ENCODE data around the gene SURF4. TPM values are rescaled to one million over a fixed set of nuclear protein-coding genes. Genes with fewer than 3 reads are reported as not detected.
A peak's percentile ranks its signal among the peaks of the same experiment; 100 is the strongest.

SURF4 gene
- total and polyA plus RNA-seq, 2 experiments from 2014 or later, result 354 to 360 TPM

DNA sequence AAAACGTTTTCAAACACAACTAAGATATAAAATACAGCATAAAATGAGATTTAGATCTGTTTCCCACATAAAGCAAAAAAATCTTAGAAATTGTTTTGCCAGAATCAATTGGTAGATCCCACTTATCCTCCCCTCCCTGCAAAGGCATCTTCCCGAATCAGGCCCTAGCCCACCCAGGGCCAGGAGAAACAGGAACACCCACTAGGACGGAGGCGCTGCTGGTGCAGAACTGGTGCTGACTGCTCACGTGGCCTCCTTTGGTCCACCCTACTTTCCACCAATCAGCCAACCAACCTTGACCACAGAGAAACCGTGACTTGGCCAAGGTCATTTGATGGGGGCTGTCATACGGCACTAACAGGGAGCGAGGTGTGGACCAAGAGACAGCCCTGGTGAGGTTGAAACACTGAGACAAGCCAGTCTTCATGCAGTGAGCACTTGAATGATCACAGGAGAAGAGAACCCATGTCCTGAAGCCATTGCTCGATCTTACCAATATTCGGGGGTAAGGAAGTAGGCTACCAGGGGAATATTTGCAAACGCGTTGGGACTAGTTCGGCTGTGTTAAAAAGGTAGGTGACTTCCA, 14.3 kb downstream of the SURF4 start:
- DNase-seq (ENCODE audit: low spot score), result no peak
- peaks cover 14% of the 10 kb centered on the region for H3K4me1 ChIP-seq (ENCODE audit: insufficient read depth)
- no peaks in the 10 kb centered on the region for H3K27me3 ChIP-seq
- H3K4me2 ChIP-seq, result no peak overlapping the region
- no peak overlapping the region for H3K27ac ChIP-seq
- peaks cover 69% of the 10 kb centered on the region for H3K79me2 ChIP-seq
- WGBS (ENCODE audit: low lambda C conversion rate, missing lambda C conversion rate), result 91% methylated on average over 13 of the region's 13 CpGs
- TF ChIP-seq EZH2phosphoT487 (IDR thresholded peaks at IDR 0.05; ENCODE audit: low read depth, severe bottlenecking, unreplicated experiment) (no peak), EZH2 (IDR thresholded peaks at IDR 0.05; ENCODE audit: borderline replicate concordance) (no peak)
- TF ChIP-seq, protein P1, sequence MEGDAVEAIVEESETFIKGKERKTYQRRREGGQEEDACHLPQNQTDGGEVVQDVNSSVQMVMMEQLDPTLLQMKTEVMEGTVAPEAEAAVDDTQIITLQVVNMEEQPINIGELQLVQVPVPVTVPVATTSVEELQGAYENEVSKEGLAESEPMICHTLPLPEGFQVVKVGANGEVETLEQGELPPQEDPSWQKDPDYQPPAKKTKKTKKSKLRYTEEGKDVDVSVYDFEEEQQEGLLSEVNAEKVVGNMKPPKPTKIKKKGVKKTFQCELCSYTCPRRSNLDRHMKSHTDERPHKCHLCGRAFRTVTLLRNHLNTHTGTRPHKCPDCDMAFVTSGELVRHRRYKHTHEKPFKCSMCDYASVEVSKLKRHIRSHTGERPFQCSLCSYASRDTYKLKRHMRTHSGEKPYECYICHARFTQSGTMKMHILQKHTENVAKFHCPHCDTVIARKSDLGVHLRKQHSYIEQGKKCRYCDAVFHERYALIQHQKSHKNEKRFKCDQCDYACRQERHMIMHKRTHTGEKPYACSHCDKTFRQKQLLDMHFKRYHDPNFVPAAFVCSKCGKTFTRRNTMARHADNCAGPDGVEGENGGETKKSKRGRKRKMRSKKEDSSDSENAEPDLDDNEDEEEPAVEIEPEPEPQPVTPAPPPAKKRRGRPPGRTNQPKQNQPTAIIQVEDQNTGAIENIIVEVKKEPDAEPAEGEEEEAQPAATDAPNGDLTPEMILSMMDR (IDR thresholded peaks at IDR 0.05; ENCODE audit: poor library complexity), result no peak
- no peaks in the 10 kb centered on the region for H3K36me3 ChIP-seq (replicated peaks; ENCODE audit: insufficient read depth, low read depth)
- no peak overlapping the region for H2AFZ ChIP-seq
- H3K9me2 ChIP-seq (replicated peaks; ENCODE audit: insufficient read depth), result no peaks in the 10 kb centered on the region
- H4K20me1 ChIP-seq (ENCODE audit: insufficient read depth, poor library complexity, severe bottlenecking), result peaks cover 53% of the 10 kb centered on the region
- H3K9me3 ChIP-seq (ENCODE audit: low read depth), result no peaks in the 10 kb centered on the region
- H3K4me3 ChIP-seq, result no peak overlapping the region

DNA sequence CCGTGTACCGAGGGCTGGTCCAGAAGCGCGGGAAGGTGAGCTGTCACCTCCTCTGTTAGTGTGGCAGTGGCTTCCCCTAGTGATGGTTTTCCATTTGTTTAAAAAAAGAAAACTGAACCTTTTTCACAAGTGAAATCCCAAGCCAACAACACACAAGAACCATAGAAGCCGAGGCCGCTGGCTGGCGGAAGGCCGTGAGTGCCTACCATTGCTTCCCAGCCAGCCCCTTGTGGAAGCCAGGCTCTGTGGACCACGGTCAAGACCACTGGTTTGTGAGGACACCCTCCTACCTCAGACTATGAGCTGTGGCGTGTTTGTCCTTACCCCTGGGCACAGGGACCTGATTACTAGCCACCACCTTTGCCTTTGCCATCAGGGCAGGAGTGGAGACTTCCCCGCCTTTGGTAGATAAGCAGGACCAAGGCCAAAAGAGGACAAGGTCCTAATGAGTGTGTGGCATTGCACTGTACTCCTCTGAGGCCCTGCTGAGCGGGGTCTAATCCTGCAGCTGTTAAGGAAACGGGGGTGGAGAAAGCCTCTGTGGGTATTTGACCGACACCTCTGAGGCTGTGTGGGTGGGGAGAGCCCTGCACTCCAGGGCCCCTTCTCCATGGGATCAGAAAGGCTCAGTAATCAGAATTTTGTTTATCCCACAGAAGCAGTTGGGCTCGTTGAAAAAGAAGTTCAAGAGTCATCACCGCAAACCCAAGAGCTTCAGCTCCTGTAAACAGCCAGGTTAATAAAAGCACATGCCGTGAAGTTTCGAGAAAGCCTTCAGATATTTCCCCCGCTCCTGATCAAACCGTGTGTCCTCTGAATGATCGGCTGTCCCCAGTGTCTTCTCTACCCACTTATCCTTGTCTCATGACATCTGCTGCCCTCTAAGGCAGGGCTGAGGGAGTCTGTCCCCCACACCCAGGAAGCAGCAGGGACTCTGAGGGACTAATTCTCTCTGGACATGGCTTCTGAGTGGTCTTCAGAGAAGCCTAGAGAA, 15.2 kb downstream of the SURF4 start:
- H3K36me3 ChIP-seq (replicated peaks; ENCODE audit: insufficient read depth, low read depth), result no peaks in the 10 kb centered on the region
- TF ChIP-seq EZH2 (IDR thresholded peaks at IDR 0.05; ENCODE audit: borderline replicate concordance) (no peak), EZH2phosphoT487 (IDR thresholded peaks at IDR 0.05; ENCODE audit: low read depth, severe bottlenecking, unreplicated experiment) (no peak)
- TF ChIP-seq, protein P1 (IDR thresholded peaks at IDR 0.05; ENCODE audit: poor library complexity), result no peak
- 89% methylated on average over 21 of the region's 21 CpGs for WGBS (ENCODE audit: low lambda C conversion rate, missing lambda C conversion rate)
- no peak for DNase-seq (ENCODE audit: low spot score)
- H3K27ac ChIP-seq, result peak overlapping the region; percentile 31
- H3K79me2 ChIP-seq, result peaks cover 64% of the 10 kb centered on the region
- no peaks in the 10 kb centered on the region for H3K9me3 ChIP-seq (ENCODE audit: low read depth)
- H4K20me1 ChIP-seq (ENCODE audit: insufficient read depth, poor library complexity, severe bottlenecking), result peaks cover 44% of the 10 kb centered on the region
- H3K4me1 ChIP-seq (ENCODE audit: insufficient read depth), result peaks cover 14% of the 10 kb centered on the region
- H2AFZ ChIP-seq, result no peak overlapping the region
- H3K4me2 ChIP-seq, result no peak overlapping the region
- no peaks in the 10 kb centered on the region for H3K27me3 ChIP-seq
- H3K4me3 ChIP-seq, result no peak overlapping the region
- no peaks in the 10 kb centered on the region for H3K9me2 ChIP-seq (replicated peaks; ENCODE audit: insufficient read depth)

DNA sequence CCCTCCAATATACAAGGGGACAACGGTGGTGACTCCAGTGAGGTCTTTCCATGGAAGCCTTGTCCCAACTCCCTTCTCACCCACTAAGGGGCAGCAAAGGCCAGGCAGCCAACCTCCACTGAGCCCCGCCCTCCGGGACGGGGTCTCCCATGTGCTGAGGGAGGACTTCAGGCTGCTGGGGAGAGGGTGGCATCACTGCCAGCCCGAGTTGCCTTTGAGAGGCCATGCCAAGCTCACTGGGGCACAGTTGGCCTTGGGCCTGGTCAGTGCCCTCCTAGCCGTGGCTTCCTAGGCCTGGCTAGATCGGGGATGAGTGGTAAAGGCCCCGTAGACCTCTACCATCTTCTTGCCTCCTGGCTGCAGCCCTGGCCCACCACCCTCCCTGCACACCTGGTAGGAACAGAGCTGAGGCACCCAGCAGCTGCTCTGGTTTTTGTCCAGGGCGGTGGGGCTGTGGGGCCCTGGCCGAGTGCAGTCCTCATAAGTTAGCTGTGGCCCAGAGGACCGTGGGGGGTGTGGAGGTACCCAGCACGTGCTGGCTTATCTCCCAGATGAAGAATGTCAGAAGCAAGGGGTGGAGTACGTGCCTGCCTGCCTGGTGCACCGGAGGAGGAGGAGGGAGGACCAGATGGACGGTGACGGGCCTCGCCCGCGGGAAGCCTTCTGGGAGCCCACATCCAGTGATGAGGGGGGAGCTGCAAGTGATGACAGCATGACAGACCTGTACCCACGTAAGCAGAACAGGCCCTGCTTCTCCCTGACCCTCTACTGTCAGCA, 16.3 kb downstream of the SURF4 start:
- Histone ChIP-seq H3K4me1 (ENCODE audit: insufficient read depth) (peaks cover 21% of the 10 kb centered on the region), H3K9me3 (ENCODE audit: low read depth) (no peaks in the 10 kb centered on the region), H3K4me2 (no peak overlapping the region), H2AFZ (no peak overlapping the region), H4K20me1 (ENCODE audit: insufficient read depth, poor library complexity, severe bottlenecking) (peaks cover 33% of the 10 kb centered on the region), H3K36me3 (replicated peaks; ENCODE audit: insufficient read depth, low read depth) (no peaks in the 10 kb centered on the region), H3K79me2 (peaks cover 65% of the 10 kb centered on the region), H3K9me2 (replicated peaks; ENCODE audit: insufficient read depth) (no peaks in the 10 kb centered on the region), H3K27ac (no peak overlapping the region), H3K4me3 (no peak overlapping the region), H3K27me3 (no peaks in the 10 kb centered on the region)
- peak; percentile 59 for DNase-seq (ENCODE audit: low spot score)
- TF ChIP-seq EZH2 (IDR thresholded peaks at IDR 0.05; ENCODE audit: borderline replicate concordance), result no peak
- TF ChIP-seq, protein P1 (IDR thresholded peaks at IDR 0.05; ENCODE audit: poor library complexity), result peak; percentile 39
- WGBS (ENCODE audit: low lambda C conversion rate, missing lambda C conversion rate), result 70% methylated on average over 20 of the region's 20 CpGs

Measured in hepatocyte (in vitro differentiated cells).